GM06990 (cell line): ENCODE results near the gene SLC25A26.

Source experiments
- DNase-seq: peaks from one replicate; pipeline ENCODE4 v3.0.0-alpha.2; 2011; ENCODE audit not compliant: insufficient read length; ENCODE audit errors: extremely low read depth
- H3K27me3 ChIP-seq: replicated peaks from 2 replicates; pipeline ENCODE4 v1.6.0; 2011; ENCODE audit warnings: low read length; ENCODE audit not compliant: control insufficient read depth, insufficient read depth
- H3K36me3 ChIP-seq: 2 replicates; pipeline ENCODE4 v1.5.1; 2011; ENCODE audit warnings: low read length; ENCODE audit not compliant: control insufficient read depth, insufficient read depth
- H3K4me3 ChIP-seq: replicated peaks from 2 replicates; pipeline ENCODE4 v1.5.1; 2011; ENCODE audit warnings: low read depth, mild to moderate bottlenecking, control low read depth, low read length
- TF ChIP-seq, protein P1 (sequence below): IDR thresholded peaks from 2 replicates; pipeline ENCODE4 v1.5.1; 2011; ENCODE audit warnings: low read length, control low read depth, mild to moderate bottlenecking, inconsistent platforms; ENCODE audit not compliant: insufficient read depth, poor library complexity, severe bottlenecking

Gene SLC25A26

DNA sequence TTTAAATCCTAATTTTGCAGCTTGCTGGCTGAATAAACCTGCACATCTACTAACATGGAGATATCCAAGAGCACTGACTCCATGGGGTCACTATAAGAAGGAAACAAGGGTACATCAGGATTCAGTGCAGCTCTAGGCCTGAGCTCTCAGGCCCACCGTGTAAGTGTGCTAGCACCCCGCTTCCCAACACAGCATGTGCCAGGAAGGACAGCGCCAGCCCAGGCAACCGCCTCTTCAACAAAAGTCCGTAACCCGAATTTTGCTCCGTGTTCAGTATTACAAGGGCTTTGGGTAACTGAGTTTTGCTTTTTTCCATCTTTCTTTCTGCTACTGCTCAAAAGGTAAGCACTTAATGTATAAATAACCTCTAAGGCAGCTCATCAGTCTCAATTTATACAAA lies 190.2 kb downstream of the SLC25A26 start:
- Histone ChIP-seq H3K36me3 (peaks cover 20% of the 10 kb centered on the region), H3K27me3 (no peaks in the 10 kb centered on the region), H3K4me3 (no peak overlapping the region)
- TF ChIP-seq, protein P1, sequence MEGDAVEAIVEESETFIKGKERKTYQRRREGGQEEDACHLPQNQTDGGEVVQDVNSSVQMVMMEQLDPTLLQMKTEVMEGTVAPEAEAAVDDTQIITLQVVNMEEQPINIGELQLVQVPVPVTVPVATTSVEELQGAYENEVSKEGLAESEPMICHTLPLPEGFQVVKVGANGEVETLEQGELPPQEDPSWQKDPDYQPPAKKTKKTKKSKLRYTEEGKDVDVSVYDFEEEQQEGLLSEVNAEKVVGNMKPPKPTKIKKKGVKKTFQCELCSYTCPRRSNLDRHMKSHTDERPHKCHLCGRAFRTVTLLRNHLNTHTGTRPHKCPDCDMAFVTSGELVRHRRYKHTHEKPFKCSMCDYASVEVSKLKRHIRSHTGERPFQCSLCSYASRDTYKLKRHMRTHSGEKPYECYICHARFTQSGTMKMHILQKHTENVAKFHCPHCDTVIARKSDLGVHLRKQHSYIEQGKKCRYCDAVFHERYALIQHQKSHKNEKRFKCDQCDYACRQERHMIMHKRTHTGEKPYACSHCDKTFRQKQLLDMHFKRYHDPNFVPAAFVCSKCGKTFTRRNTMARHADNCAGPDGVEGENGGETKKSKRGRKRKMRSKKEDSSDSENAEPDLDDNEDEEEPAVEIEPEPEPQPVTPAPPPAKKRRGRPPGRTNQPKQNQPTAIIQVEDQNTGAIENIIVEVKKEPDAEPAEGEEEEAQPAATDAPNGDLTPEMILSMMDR, result no peak
- no peak for DNase-seq

DNA sequence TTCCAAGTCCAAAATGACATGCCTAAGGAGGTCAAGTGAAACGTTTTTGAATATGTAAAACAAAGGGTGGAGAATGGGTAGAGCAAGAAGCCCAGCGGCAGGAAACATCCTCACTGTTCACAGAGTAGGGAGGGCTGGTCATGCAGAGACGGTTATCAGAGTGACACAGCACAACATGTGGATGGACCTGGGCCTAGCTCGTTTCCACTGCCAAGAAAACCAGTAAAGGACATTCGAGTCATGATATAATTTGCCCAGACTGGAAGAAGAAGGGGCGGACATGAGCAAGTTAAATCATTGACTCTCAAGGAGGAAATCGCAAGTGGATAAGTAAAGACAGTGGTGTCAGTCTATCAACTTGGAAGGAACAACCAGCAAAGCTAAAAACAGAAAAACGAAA lies 190.7 kb downstream of the SLC25A26 start:
- H3K4me3 ChIP-seq, result no peak overlapping the region
- no peaks in the 10 kb centered on the region for H3K27me3 ChIP-seq
- peaks cover 17% of the 10 kb centered on the region for H3K36me3 ChIP-seq
- TF ChIP-seq, protein P1, result no peak
- no peak for DNase-seq

DNA sequence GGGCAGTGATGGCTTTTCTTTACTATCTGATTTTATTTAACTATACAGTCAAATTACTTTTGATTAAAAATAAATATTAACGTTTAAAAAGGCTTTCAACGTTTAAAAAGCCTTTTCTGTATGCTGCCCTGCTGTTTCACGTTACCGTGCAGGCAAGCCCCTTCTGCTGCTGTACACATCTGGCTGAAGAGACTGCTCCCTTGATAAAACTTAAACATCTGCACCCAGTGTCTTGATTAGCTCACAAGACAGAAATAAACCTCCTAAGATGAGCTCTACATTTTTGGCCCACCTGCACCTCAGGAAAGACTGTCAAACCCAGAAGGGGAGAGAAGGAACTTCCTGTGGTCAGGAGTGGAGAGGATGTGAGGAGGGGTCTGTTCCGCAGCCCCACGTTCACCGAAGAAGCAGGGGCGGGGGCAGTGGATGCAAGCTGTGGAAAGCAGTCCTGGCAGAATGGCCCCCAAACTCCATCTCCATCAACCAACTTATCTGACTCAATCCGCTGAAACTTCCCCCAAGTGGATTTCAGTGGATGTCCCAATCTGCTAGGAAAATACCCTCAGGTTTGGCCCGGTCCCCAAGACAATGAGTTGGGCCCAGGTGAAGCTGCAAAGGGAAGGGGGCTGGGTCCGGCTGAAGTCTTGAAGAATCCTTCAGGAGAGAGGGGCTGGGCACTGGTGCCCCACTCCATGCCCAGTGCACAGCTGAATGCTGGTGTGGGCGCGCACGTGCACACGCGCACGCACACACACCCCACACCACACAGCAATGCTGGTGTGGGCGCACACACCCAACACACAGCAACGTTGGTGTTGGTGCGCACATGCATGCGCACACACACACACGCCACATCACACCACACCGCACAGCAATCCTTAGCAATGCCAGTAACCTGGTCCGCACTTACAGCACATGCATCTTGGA lies 191.4 kb downstream of the SLC25A26 start:
- TF ChIP-seq, protein P1, result no peak
- Histone ChIP-seq H3K36me3 (peaks cover 14% of the 10 kb centered on the region), H3K27me3 (no peaks in the 10 kb centered on the region), H3K4me3 (no peak overlapping the region)
- DNase-seq, result no peak

DNA sequence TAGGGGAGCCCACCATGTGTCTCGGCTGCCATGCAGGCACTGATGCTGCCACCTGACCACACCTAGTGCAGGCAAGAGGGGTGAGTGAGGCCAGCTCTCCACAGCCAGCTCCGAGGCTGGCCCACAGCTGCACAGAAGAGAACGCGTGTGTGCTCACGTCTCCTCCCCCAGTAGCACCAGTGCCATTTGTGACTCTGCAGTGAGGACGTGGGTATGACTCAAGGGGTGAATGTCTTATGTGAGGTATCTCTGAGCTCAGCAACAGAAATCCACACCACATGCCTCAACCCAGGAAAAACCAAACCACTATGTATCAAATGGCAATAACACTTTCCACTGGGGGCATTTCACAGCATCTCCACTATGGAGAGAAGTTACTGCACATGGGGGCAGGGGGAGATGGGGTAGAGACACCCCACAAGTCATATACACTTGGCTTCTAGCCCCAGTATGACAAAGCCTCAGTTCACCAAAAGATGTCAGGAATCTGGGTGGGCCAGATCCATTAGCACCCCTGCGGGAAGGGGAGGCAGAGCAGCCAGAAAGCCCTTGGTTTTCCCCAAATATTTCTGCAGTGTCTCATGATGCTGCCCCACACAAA lies 192.4 kb downstream of the SLC25A26 start:
- no peak overlapping the region for H3K4me3 ChIP-seq
- no peak for DNase-seq
- H3K36me3 ChIP-seq, result peaks cover 14% of the 10 kb centered on the region
- H3K27me3 ChIP-seq, result no peaks in the 10 kb centered on the region
- TF ChIP-seq, protein P1, result no peak

DNA sequence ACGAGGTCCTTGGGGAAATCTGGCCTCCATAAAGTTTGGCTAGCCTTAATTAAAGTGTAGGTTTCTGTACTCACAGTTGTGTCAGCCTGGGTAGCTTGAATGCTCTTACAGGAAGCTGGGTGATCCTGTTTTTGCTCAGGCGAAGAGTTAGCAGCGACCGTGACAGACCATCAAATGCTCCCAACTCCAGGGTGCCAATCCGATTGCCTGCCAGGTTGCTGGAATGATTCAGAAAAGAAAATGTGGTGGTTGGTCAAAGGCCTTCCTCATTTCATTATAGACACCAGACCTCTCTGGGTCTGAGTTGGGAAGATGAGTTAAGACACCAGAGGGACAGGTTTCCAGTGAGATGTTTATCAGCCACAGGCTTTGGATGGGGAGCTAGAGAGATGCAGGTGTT lies 194.0 kb downstream of the SLC25A26 start:
- Histone ChIP-seq H3K4me3 (no peak overlapping the region), H3K36me3 (peaks cover 10% of the 10 kb centered on the region), H3K27me3 (no peaks in the 10 kb centered on the region)
- TF ChIP-seq, protein P1, result no peak
- DNase-seq, result no peak
